WTC11 (cell line): Measurements from ENCODE around the gene CYP2A7.
"Not testable (repeated sequence)": the region's sequence is repeated elsewhere in the genome, so short reads cannot be mapped to it uniquely, and the experiment has no call there.

Source experiments
- CREB1 ChIP-seq: sonication (generic); formaldehyde crosslinking; IDR thresholded peaks from 2 replicates; pipeline ENCODE4 v1.8.0; 2023; ENCODE audit warnings: mild to moderate bottlenecking, missing genetic modification reagents
- ELF4 ChIP-seq: sonication (generic); formaldehyde crosslinking; IDR thresholded peaks from 2 replicates; pipeline ENCODE4 v1.8.1; 2022; ENCODE audit warnings: low read depth, mild to moderate bottlenecking, moderate library complexity, missing genetic modification reagents
- ESRRA ChIP-seq: sonication (generic); formaldehyde crosslinking; IDR thresholded peaks from 2 replicates; pipeline ENCODE4 v1.8.1; 2022; ENCODE audit warnings: mild to moderate bottlenecking, missing genetic modification reagents, borderline replicate concordance
- FOXK1 ChIP-seq: sonication (generic); formaldehyde crosslinking; IDR thresholded peaks from 2 replicates; pipeline ENCODE4 v1.8.0; 2022; ENCODE audit warnings: mild to moderate bottlenecking, moderate library complexity, missing genetic modification reagents
- TF ChIP-seq, protein P1 (sequence below): fragments of 200-600 bp; IDR thresholded peaks from 2 replicates; pipeline ENCODE4 v1.8.0; 2022; ENCODE audit warnings: antibody characterized with exemption
- TF ChIP-seq, protein P2 (sequence below): fragments of 250-450 bp; sonication (Bioruptor Pico); IDR thresholded peaks from 2 replicates; pipeline ENCODE4 v1.9.0; 2021; ENCODE audit warnings: moderate library complexity, mild to moderate bottlenecking, inconsistent platforms, borderline replicate concordance
- TF ChIP-seq, protein P3 (sequence below): sonication (generic); formaldehyde crosslinking; IDR thresholded peaks from 2 replicates; pipeline ENCODE4 v1.8.0; 2022; ENCODE audit warnings: mild to moderate bottlenecking, missing genetic modification reagents

DNA sequence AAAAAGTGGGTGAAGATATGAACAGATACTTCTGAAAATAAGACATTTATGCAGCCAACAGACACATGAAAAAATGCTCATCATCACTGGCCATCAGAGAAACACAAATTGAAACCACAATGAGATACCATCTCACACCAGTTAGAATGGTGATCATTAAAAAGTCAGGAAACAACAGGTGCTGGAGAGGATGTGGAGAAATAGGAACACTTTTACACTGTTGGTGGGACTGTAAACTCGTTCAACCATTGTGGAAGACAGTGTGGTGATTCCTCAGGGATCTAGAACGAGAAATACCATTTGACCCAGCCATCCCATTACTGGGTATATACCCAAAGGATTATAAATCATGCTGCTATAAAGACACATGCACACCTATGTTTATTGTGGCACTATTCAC is 36.3 kb upstream of the CYP2A7 start:
- TF ChIP-seq FOXK1 (CRISPR knock-in tag); ESRRA; ELF4 (CRISPR knock-in tag); CREB1 (CRISPR knock-in tag): not testable (repeated sequence)
- TF ChIP-seq, protein P1, sequence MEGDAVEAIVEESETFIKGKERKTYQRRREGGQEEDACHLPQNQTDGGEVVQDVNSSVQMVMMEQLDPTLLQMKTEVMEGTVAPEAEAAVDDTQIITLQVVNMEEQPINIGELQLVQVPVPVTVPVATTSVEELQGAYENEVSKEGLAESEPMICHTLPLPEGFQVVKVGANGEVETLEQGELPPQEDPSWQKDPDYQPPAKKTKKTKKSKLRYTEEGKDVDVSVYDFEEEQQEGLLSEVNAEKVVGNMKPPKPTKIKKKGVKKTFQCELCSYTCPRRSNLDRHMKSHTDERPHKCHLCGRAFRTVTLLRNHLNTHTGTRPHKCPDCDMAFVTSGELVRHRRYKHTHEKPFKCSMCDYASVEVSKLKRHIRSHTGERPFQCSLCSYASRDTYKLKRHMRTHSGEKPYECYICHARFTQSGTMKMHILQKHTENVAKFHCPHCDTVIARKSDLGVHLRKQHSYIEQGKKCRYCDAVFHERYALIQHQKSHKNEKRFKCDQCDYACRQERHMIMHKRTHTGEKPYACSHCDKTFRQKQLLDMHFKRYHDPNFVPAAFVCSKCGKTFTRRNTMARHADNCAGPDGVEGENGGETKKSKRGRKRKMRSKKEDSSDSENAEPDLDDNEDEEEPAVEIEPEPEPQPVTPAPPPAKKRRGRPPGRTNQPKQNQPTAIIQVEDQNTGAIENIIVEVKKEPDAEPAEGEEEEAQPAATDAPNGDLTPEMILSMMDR: not testable (repeated sequence)
- TF ChIP-seq, protein P2, sequence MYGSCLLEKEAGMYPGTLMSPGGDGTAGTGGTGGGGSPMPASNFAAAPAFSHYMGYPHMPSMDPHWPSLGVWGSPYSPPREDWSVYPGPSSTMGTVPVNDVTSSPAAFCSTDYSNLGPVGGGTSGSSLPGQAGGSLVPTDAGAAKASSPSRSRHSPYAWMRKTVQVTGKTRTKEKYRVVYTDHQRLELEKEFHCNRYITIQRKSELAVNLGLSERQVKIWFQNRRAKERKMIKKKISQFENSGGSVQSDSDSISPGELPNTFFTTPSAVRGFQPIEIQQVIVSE (CRISPR knock-in tag): not testable (repeated sequence)
- TF ChIP-seq, protein P3, sequence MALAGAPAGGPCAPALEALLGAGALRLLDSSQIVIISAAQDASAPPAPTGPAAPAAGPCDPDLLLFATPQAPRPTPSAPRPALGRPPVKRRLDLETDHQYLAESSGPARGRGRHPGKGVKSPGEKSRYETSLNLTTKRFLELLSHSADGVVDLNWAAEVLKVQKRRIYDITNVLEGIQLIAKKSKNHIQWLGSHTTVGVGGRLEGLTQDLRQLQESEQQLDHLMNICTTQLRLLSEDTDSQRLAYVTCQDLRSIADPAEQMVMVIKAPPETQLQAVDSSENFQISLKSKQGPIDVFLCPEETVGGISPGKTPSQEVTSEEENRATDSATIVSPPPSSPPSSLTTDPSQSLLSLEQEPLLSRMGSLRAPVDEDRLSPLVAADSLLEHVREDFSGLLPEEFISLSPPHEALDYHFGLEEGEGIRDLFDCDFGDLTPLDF (CRISPR knock-in tag): not testable (repeated sequence)
